ENCODE results near the gene SHROOM4.

Gene SHROOM4

DNA sequence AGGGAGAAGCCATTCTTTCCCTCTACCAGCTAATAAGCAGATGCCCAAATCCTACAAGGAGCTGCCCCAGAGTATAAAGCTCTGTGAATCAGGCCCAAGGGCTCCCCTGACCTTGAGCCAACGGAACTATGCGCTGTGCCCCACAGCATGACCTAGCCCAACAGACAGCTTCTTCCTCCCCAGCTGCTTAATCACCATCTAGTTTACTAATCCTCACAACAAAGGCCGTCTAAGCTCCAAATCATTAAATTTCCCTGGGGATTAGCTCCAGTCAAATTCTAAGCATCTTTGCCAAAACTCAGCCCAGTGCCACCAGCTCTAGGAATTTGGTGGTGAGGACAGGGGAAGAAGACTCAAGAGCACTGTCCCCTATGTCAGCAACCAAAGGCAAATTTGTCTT lies 113.1 kb downstream of the SHROOM4 start:
- TF ChIP-seq POLR2AphosphoS5 (IDR thresholded peaks at IDR 0.05; ENCODE audit: low read depth, low read length) = no peak
- TF ChIP-seq, protein P1, sequence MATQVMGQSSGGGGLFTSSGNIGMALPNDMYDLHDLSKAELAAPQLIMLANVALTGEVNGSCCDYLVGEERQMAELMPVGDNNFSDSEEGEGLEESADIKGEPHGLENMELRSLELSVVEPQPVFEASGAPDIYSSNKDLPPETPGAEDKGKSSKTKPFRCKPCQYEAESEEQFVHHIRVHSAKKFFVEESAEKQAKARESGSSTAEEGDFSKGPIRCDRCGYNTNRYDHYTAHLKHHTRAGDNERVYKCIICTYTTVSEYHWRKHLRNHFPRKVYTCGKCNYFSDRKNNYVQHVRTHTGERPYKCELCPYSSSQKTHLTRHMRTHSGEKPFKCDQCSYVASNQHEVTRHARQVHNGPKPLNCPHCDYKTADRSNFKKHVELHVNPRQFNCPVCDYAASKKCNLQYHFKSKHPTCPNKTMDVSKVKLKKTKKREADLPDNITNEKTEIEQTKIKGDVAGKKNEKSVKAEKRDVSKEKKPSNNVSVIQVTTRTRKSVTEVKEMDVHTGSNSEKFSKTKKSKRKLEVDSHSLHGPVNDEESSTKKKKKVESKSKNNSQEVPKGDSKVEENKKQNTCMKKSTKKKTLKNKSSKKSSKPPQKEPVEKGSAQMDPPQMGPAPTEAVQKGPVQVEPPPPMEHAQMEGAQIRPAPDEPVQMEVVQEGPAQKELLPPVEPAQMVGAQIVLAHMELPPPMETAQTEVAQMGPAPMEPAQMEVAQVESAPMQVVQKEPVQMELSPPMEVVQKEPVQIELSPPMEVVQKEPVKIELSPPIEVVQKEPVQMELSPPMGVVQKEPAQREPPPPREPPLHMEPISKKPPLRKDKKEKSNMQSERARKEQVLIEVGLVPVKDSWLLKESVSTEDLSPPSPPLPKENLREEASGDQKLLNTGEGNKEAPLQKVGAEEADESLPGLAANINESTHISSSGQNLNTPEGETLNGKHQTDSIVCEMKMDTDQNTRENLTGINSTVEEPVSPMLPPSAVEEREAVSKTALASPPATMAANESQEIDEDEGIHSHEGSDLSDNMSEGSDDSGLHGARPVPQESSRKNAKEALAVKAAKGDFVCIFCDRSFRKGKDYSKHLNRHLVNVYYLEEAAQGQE (IDR thresholded peaks at IDR 0.05; ENCODE audit: insufficient read depth in 1 of 2, low read depth in 2 of 2, low read length in 2 of 2) = no peak
- TF ChIP-seq SIN3A (IDR thresholded peaks at IDR 0.05; ENCODE audit: borderline replicate concordance, insufficient read depth, low read length) = no peak

DNA sequence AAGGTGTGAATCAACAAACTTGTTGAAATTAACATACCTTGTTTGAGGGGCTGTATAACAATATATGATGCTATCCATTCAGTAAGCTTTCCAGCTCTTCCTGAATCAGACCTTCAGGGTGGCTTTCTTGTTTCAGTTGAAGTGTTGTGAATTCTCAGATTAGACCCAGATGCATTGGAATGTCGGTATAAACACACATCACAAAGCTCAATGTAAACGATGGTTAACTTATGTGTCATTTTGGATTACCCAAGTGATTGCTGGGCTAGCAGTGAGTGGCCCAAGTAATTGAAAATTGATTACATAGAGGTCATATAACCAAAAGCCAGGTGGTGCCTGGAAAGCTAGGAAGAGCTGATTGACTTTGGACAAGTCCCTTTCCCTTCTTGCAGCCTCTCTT lies 115.0 kb downstream of the SHROOM4 start:
- TF ChIP-seq SIN3A (IDR thresholded peaks at IDR 0.05; ENCODE audit: borderline replicate concordance, insufficient read depth, low read length) = no peak
- no peak for TF ChIP-seq FOXP2 (optimal IDR thresholded peaks at IDR 0.05; ENCODE audit: borderline replicate concordance, extremely low read depth, extremely low read length, insufficient read depth)
- TF ChIP-seq, protein P1 (IDR thresholded peaks at IDR 0.05; ENCODE audit: insufficient read depth in 1 of 2, low read depth in 2 of 2, low read length in 2 of 2) = no peak
- TF ChIP-seq POLR2AphosphoS5 (IDR thresholded peaks at IDR 0.05; ENCODE audit: low read depth, low read length) = no peak
- TF ChIP-seq TAF1 (IDR thresholded peaks at IDR 0.05; ENCODE audit: borderline replicate concordance, insufficient read depth, low read length) = no peak

DNA sequence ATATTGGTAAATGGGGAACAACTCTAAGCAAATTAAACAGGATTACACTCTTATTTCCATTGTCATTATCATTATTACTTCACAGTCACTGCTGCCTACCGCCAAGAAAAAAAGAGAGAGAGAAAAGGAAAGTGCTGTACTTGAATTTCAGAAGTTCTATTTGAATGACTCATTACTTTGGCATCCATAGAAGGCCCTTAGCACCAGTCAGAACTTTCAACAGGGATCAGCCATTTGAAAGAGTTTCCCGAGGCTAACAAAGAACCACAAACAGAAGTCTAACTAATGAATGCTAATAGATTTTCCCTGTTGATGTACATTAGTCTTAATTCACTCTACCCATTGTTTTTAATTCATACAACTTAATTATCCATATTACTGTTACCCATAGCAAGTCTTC lies 116.3 kb downstream of the SHROOM4 start:
- TF ChIP-seq, protein P1 (IDR thresholded peaks at IDR 0.05; ENCODE audit: insufficient read depth in 1 of 2, low read depth in 2 of 2, low read length in 2 of 2) = no peak
- TF ChIP-seq FOXP2 (optimal IDR thresholded peaks at IDR 0.05; ENCODE audit: borderline replicate concordance, extremely low read depth, extremely low read length, insufficient read depth) = no peak
- no peak for TF ChIP-seq POLR2AphosphoS5 (IDR thresholded peaks at IDR 0.05; ENCODE audit: low read depth, low read length)
- no peak for TF ChIP-seq TAF1 (IDR thresholded peaks at IDR 0.05; ENCODE audit: borderline replicate concordance, insufficient read depth, low read length)
- no peak for TF ChIP-seq SIN3A (IDR thresholded peaks at IDR 0.05; ENCODE audit: borderline replicate concordance, insufficient read depth, low read length)

DNA sequence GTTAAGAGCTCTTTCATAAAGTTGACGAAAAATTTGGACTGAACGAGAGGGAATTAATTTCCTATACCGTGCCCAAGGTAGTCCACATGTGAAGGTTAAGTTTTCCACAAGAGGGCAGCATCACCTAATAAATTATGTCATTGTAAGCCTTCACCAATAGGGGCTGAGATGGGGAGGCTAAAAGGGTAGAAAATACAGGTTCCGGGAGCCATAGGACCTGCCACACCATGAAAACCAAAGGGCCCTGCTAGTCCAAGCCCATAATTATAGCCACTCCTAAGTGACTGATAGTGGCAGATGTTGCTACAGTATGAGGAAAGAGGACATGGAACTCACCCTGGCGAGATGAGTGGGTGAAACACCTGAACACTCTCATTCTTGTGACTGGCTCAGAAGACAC lies 122.2 kb downstream of the SHROOM4 start:
- TF ChIP-seq FOXP2 (optimal IDR thresholded peaks at IDR 0.05; ENCODE audit: borderline replicate concordance, extremely low read depth, extremely low read length, insufficient read depth) (no peak), TAF1 (IDR thresholded peaks at IDR 0.05; ENCODE audit: borderline replicate concordance, insufficient read depth, low read length) (no peak), POLR2AphosphoS5 (IDR thresholded peaks at IDR 0.05; ENCODE audit: low read depth, low read length) (no peak), SIN3A (IDR thresholded peaks at IDR 0.05; ENCODE audit: borderline replicate concordance, insufficient read depth, low read length) (no peak)
- TF ChIP-seq, protein P1 (IDR thresholded peaks at IDR 0.05; ENCODE audit: insufficient read depth in 1 of 2, low read depth in 2 of 2, low read length in 2 of 2) = no peak

DNA sequence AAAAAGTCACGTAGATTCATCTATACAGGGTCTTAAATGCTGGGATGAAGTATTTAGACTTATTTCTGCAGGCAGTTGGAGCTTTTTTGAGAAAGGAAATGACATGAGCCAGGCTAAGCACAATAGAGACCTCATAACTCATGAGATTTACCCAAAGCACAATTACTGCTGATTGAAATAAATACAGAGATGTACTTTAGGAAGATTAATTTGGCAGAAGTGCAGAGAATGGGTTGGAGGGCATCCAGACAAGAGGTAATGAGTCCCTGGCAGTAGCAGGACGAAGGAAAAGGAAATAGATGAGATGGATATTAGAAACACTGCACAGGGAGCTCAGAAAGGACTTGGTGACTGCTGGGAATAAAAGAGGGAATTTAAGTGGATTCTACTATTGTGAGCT lies 129.1 kb downstream of the SHROOM4 start:
- TF ChIP-seq TAF1 (IDR thresholded peaks at IDR 0.05; ENCODE audit: borderline replicate concordance, insufficient read depth, low read length) (no peak), POLR2AphosphoS5 (IDR thresholded peaks at IDR 0.05; ENCODE audit: low read depth, low read length) (no peak), SIN3A (IDR thresholded peaks at IDR 0.05; ENCODE audit: borderline replicate concordance, insufficient read depth, low read length) (no peak), FOXP2 (optimal IDR thresholded peaks at IDR 0.05; ENCODE audit: borderline replicate concordance, extremely low read depth, extremely low read length, insufficient read depth) (no peak)
- TF ChIP-seq, protein P1 (IDR thresholded peaks at IDR 0.05; ENCODE audit: insufficient read depth in 1 of 2, low read depth in 2 of 2, low read length in 2 of 2) = no peak
